ENCODE measurements around the gene PSD4.

DNA sequence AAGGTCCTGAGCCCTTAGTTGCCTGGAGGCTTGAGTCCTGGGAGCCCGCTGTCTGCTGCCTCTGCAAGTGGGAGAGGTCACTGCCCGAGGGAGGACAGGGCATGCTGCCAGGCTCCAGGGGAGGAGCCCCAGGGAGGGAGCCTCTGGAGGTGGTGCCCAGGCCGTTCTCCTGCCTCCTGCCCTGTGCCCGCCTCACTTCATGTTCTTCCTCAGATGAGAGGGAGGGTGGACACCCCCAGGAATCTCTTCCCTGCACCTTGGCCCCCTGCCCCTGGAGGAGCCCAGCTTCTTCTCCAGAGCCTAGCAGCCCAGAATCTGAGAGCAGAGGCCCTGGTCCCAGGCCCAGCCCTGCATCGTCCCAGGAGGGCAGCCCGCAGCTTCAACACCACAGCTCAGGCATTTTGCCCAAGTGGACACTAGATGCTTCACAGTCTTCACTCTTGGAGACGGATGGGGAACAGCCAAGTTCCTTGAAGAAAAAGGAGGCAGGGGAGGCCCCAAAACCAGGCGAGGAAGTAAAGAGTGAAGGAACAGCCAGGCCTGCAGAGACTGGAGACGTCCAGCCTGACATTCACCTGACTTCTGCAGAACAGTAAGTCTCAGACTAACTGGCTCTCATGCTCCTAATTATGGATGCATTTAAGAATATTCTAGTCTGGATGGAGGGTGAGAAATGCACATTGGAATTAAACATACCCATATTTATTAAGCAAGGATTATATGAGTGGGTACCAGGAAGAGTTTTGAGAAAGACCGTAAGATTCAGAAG lies 12.1 kb downstream of the PSD4 start:
- TF ChIP-seq, protein P1, sequence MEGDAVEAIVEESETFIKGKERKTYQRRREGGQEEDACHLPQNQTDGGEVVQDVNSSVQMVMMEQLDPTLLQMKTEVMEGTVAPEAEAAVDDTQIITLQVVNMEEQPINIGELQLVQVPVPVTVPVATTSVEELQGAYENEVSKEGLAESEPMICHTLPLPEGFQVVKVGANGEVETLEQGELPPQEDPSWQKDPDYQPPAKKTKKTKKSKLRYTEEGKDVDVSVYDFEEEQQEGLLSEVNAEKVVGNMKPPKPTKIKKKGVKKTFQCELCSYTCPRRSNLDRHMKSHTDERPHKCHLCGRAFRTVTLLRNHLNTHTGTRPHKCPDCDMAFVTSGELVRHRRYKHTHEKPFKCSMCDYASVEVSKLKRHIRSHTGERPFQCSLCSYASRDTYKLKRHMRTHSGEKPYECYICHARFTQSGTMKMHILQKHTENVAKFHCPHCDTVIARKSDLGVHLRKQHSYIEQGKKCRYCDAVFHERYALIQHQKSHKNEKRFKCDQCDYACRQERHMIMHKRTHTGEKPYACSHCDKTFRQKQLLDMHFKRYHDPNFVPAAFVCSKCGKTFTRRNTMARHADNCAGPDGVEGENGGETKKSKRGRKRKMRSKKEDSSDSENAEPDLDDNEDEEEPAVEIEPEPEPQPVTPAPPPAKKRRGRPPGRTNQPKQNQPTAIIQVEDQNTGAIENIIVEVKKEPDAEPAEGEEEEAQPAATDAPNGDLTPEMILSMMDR (IDR thresholded peaks at IDR 0.05; ENCODE audit: insufficient read depth, low read length), result no peak
- no peak for TF ChIP-seq POLR2AphosphoS5 (IDR thresholded peaks at IDR 0.05; ENCODE audit: low read depth)
- TF ChIP-seq, protein P2, sequence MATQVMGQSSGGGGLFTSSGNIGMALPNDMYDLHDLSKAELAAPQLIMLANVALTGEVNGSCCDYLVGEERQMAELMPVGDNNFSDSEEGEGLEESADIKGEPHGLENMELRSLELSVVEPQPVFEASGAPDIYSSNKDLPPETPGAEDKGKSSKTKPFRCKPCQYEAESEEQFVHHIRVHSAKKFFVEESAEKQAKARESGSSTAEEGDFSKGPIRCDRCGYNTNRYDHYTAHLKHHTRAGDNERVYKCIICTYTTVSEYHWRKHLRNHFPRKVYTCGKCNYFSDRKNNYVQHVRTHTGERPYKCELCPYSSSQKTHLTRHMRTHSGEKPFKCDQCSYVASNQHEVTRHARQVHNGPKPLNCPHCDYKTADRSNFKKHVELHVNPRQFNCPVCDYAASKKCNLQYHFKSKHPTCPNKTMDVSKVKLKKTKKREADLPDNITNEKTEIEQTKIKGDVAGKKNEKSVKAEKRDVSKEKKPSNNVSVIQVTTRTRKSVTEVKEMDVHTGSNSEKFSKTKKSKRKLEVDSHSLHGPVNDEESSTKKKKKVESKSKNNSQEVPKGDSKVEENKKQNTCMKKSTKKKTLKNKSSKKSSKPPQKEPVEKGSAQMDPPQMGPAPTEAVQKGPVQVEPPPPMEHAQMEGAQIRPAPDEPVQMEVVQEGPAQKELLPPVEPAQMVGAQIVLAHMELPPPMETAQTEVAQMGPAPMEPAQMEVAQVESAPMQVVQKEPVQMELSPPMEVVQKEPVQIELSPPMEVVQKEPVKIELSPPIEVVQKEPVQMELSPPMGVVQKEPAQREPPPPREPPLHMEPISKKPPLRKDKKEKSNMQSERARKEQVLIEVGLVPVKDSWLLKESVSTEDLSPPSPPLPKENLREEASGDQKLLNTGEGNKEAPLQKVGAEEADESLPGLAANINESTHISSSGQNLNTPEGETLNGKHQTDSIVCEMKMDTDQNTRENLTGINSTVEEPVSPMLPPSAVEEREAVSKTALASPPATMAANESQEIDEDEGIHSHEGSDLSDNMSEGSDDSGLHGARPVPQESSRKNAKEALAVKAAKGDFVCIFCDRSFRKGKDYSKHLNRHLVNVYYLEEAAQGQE (IDR thresholded peaks at IDR 0.05; ENCODE audit: insufficient replicate concordance, low read depth), result no peak
- no peak for TF ChIP-seq GABPA (IDR thresholded peaks at IDR 0.05; ENCODE audit: low read depth)
